Uterus (tissue), 2 donors: ENCODE data around the gene TNFRSF18.

Source experiments
- CTCF ChIP-seq, 4 experiments: fragments of 200-600 bp in 2 of 4; fragments of 450-650 bp in 2 of 4; sonication (generic) in 2 of 4; IDR thresholded peaks; one replicate each; pipeline ENCODE4 v1.5.1; 2016 to 2019; ENCODE audit warnings: antibody characterized with exemption in 4 of 4, mild to moderate bottlenecking in 2 of 4, moderate library complexity in 1 of 4
- POLR2A ChIP-seq, 2 donors: fragments of 450-650 bp; IDR thresholded peaks; one replicate each; pipeline ENCODE4 v1.6.1; 2016; ENCODE audit warnings: antibody characterized with exemption in 2 of 2, mild to moderate bottlenecking in 1 of 2, moderate library complexity in 1 of 2

- TF ChIP-seq CTCF (IDR thresholded peaks at IDR 0.05) (no peak), POLR2A (IDR thresholded peaks at IDR 0.05) (no peak)
These were observed 32.5 kb downstream of the TNFRSF18 start, which contains the start of gene TTLL10 for GRCh38 chr1:1173793-1174415.
